Measurements from ENCODE around the gene DYNLT2. TPM values are rescaled to one million over a fixed set of nuclear protein-coding genes. Genes with fewer than 3 reads are reported as not detected.

DYNLT2 gene
- total RNA-seq, 4 donors from 2014 or later, result 0.54 to 4.1 (median 1.1) TPM

- H3K4me3 ChIP-seq (ENCODE audit: low read depth, poor library complexity, severe bottlenecking), result no peak overlapping the region
- TF ChIP-seq CTCF (IDR thresholded peaks at IDR 0.05), result no peak
- no peak for TF ChIP-seq POLR2A (IDR thresholded peaks at IDR 0.05)
- no peak for DNase-seq (ENCODE audit: low spot score in 2 of 2)
- WGBS, 2 donors, result 71 to 78% methylated on average over 2 of the region's 2 CpGs
- intact Hi-C loops (cut with DNase I; ENCODE audit: low total_unique reads), result no loop called here
These were observed 43.8 kb upstream of the DYNLT2 start for GRCh38 chr6:169795196-169795595.

- 78 to 85% methylated on average over 10 to 11 of the region's 13 CpGs for WGBS, 2 donors
- TF ChIP-seq POLR2A (IDR thresholded peaks at IDR 0.05) (no peak), CTCF (IDR thresholded peaks at IDR 0.05) (no peak)
- intact Hi-C loops (cut with DNase I; ENCODE audit: low total_unique reads), result no loop called here
- no peak overlapping the region for H3K4me3 ChIP-seq (ENCODE audit: low read depth, poor library complexity, severe bottlenecking)
- peak in 1 of 2 donors; percentile 82 for DNase-seq (ENCODE audit: low spot score in 2 of 2)
These were observed 43.1 kb upstream of the DYNLT2 start for GRCh38 chr6:169794317-169795055.

- intact Hi-C loops (cut with DNase I; ENCODE audit: low total_unique reads), result no loop called here
- H3K4me3 ChIP-seq (ENCODE audit: low read depth, poor library complexity, severe bottlenecking), result no peak overlapping the region
- 84 to 87% methylated on average over 10 of the region's 10 CpGs for WGBS, 2 donors
- DNase-seq (ENCODE audit: low spot score in 2 of 2), result peak in 1 of 2 donors; percentile 71
- TF ChIP-seq CTCF (IDR thresholded peaks at IDR 0.05), result no peak
- TF ChIP-seq POLR2A (IDR thresholded peaks at IDR 0.05), result no peak
These were observed 42.0 kb upstream of the DYNLT2 start for GRCh38 chr6:169793408-169793807.

- WGBS, 2 donors, result 86 to 94% methylated on average over 21 of the region's 21 CpGs
- TF ChIP-seq POLR2A (IDR thresholded peaks at IDR 0.05) (no peak), CTCF (IDR thresholded peaks at IDR 0.05) (no peak)
- intact Hi-C loops (cut with DNase I; ENCODE audit: low total_unique reads), result no loop called here
- peak in 1 of 2 donors; percentile 64 for DNase-seq (ENCODE audit: low spot score in 2 of 2)
- H3K4me3 ChIP-seq (ENCODE audit: low read depth, poor library complexity, severe bottlenecking), result no peak overlapping the region
These were observed 41.1 kb upstream of the DYNLT2 start for GRCh38 chr6:169792306-169793015.

- DNase-seq (ENCODE audit: low spot score in 2 of 2), result peak in 1 of 2 donors; percentile 77
- WGBS, 2 donors, result 71 to 77% methylated on average over 6 of the region's 6 CpGs
- no peak for TF ChIP-seq POLR2A (IDR thresholded peaks at IDR 0.05)
- TF ChIP-seq CTCF (IDR thresholded peaks at IDR 0.05), result no peak
- intact Hi-C loops (cut with DNase I; ENCODE audit: low total_unique reads), result no loop called here
- H3K4me3 ChIP-seq (ENCODE audit: low read depth, poor library complexity, severe bottlenecking), result no peak overlapping the region
These were observed 40.4 kb upstream of the DYNLT2 start for GRCh38 chr6:169791721-169792131.

Measured in lower leg skin (tissue), 4 donors.